ENCODE results near the gene PUDP. TPM values are rescaled to one million over a fixed set of nuclear protein-coding genes. Genes with fewer than 3 reads are reported as not detected.

PUDP gene
- total RNA-seq, 3 donors from 2014 or later, result 6.2 to 20.3 (median 17.9) TPM

- Histone ChIP-seq H3K27me3 (no peaks in the 10 kb centered on the region), H3K4me3 (no peak overlapping the region), H3K36me3 (no peaks in the 10 kb centered on the region), H3K9me3 (no peaks in the 10 kb centered on the region), H3K27ac (no peak overlapping the region), H3K4me1 (no peaks in the 10 kb centered on the region)
- TF ChIP-seq POLR2A (IDR thresholded peaks at IDR 0.05), result no peak
- TF ChIP-seq POLR2AphosphoS5 (IDR thresholded peaks at IDR 0.05), result no peak
- TF ChIP-seq CTCF (IDR thresholded peaks at IDR 0.05), result no peak
- intact Hi-C loops (cut with DNase I; ENCODE audit: low total_unique reads), result no loop called here
- no peak for DNase-seq (ENCODE audit: low spot score in 2 of 2)
Measured at GRCh38 chrX:7062276-7062675, 85.7 kb downstream of the PUDP start.

- Histone ChIP-seq H3K4me3 (no peak overlapping the region), H3K27me3 (no peaks in the 10 kb centered on the region), H3K4me1 (no peaks in the 10 kb centered on the region), H3K9me3 (no peaks in the 10 kb centered on the region), H3K36me3 (no peaks in the 10 kb centered on the region), H3K27ac (no peak overlapping the region)
- DNase-seq (ENCODE audit: low spot score in 2 of 2), result no peak
- intact Hi-C loops (cut with DNase I; ENCODE audit: low total_unique reads), result no loop called here
- TF ChIP-seq POLR2AphosphoS5 (IDR thresholded peaks at IDR 0.05) (no peak), CTCF (IDR thresholded peaks at IDR 0.05) (no peak), POLR2A (IDR thresholded peaks at IDR 0.05) (no peak)
Measured at GRCh38 chrX:7061429-7061828, 86.5 kb downstream of the PUDP start.

- Histone ChIP-seq H3K27me3 (no peaks in the 10 kb centered on the region), H3K27ac (no peak overlapping the region), H3K4me1 (no peaks in the 10 kb centered on the region), H3K4me3 (no peak overlapping the region), H3K36me3 (no peaks in the 10 kb centered on the region), H3K9me3 (no peaks in the 10 kb centered on the region)
- DNase-seq (ENCODE audit: low spot score in 2 of 2), result no peak
- TF ChIP-seq POLR2AphosphoS5 (IDR thresholded peaks at IDR 0.05) (no peak), CTCF (IDR thresholded peaks at IDR 0.05) (no peak), POLR2A (IDR thresholded peaks at IDR 0.05) (no peak)
- intact Hi-C loops (cut with DNase I; ENCODE audit: low total_unique reads), result no loop called here
Measured at GRCh38 chrX:7060444-7060843, 87.5 kb downstream of the PUDP start.

- no peak for DNase-seq (ENCODE audit: low spot score in 2 of 2)
- Histone ChIP-seq H3K9me3 (no peaks in the 10 kb centered on the region), H3K36me3 (no peaks in the 10 kb centered on the region), H3K4me1 (no peaks in the 10 kb centered on the region), H3K4me3 (no peak overlapping the region), H3K27ac (no peak overlapping the region), H3K27me3 (no peaks in the 10 kb centered on the region)
- intact Hi-C loops (cut with DNase I; ENCODE audit: low total_unique reads), result loop anchor here (2.0 kb wide), 1 partner anchor 55 kb away; no protein-coding TSS in a partner anchor
- TF ChIP-seq CTCF (IDR thresholded peaks at IDR 0.05) (no peak), POLR2A (IDR thresholded peaks at IDR 0.05) (no peak), POLR2AphosphoS5 (IDR thresholded peaks at IDR 0.05) (no peak)
Measured at GRCh38 chrX:7059859-7060258, 88.1 kb downstream of the PUDP start.

GRCh38 chrX:7059214-7059838 lies 88.6 kb downstream of the PUDP start:
- Histone ChIP-seq H3K27ac (no peak overlapping the region), H3K4me3 (no peak overlapping the region), H3K9me3 (no peaks in the 10 kb centered on the region), H3K4me1 (no peaks in the 10 kb centered on the region), H3K36me3 (no peaks in the 10 kb centered on the region), H3K27me3 (no peaks in the 10 kb centered on the region)
- DNase-seq (ENCODE audit: low spot score in 2 of 2), result no peak
- intact Hi-C loops (cut with DNase I; ENCODE audit: low total_unique reads), result loop anchor here (2.0 kb wide), 1 partner anchor 55 kb away; no protein-coding TSS in a partner anchor
- no peak for TF ChIP-seq CTCF (IDR thresholded peaks at IDR 0.05)
- no peak for TF ChIP-seq POLR2AphosphoS5 (IDR thresholded peaks at IDR 0.05)
- no peak for TF ChIP-seq POLR2A (IDR thresholded peaks at IDR 0.05)
